GM19035 (cell line): ENCODE data around the gene DCAF12.
"Not testable (repeated sequence)": the region's sequence is repeated elsewhere in the genome, so short reads cannot be mapped to it uniquely, and the experiment has no call there.

Experiments used
- ATAC-seq: cut with Tn5 transposase; IDR thresholded peaks from one replicate; pipeline ENCODE4 v1.9.1; 2021; ENCODE audit not compliant: unreplicated experiment

The DCAF12 gene

GRCh38 chr9:34126207-34127034 lies at the start of gene DCAF12:
Gene DCAF12, minus strand, starts transcription at chr9:34126698. Its CDS starts 267 bp downstream, at chr9:34126431.
- ATAC-seq, result peak; percentile 81

GRCh38 chr9:34176089-34176488 lies 49.6 kb upstream of the DCAF12 start:
- no peak for ATAC-seq

GRCh38 chr9:34171753-34172535 lies 45.4 kb upstream of the DCAF12 start:
- ATAC-seq, result peak; percentile 56

- ATAC-seq, result no peak
Observed at GRCh38 chr9:34170237-34170991, 43.9 kb upstream of the DCAF12 start.

GRCh38 chr9:34169125-34169524 lies 42.6 kb upstream of the DCAF12 start:
- ATAC-seq, result no peak

- no peak for ATAC-seq
Observed at GRCh38 chr9:34163434-34163833, 36.9 kb upstream of the DCAF12 start.

GRCh38 chr9:34158362-34158869 lies 31.9 kb upstream of the DCAF12 start:
- no peak for ATAC-seq

- no peak for ATAC-seq
Observed at GRCh38 chr9:34157898-34158297, 31.4 kb upstream of the DCAF12 start.

GRCh38 chr9:34157318-34157717 lies 30.8 kb upstream of the DCAF12 start:
- ATAC-seq, result no peak

- no peak for ATAC-seq
Observed at GRCh38 chr9:34154057-34154456, 27.6 kb upstream of the DCAF12 start.

- ATAC-seq, result no peak
Observed at GRCh38 chr9:34151398-34151797, 24.9 kb upstream of the DCAF12 start.

GRCh38 chr9:34145165-34145564 lies 18.7 kb upstream of the DCAF12 start:
- ATAC-seq, result no peak

GRCh38 chr9:34143116-34143515 lies 16.6 kb upstream of the DCAF12 start:
- ATAC-seq, result no peak

- ATAC-seq, result no peak
Observed at GRCh38 chr9:34140853-34141252, 14.4 kb upstream of the DCAF12 start.

- no peak for ATAC-seq
Observed at GRCh38 chr9:34139477-34140146, 13.1 kb upstream of the DCAF12 start.

- not testable (repeated sequence) for ATAC-seq
Observed at GRCh38 chr9:34138644-34139043, 12.1 kb upstream of the DCAF12 start.

GRCh38 chr9:34134521-34134920 lies 8.0 kb upstream of the DCAF12 start:
- no peak for ATAC-seq

- ATAC-seq, result no peak
Observed at GRCh38 chr9:34133436-34133949, 7.0 kb upstream of the DCAF12 start.

- no peak for ATAC-seq
Observed at GRCh38 chr9:34131571-34131970, 5.1 kb upstream of the DCAF12 start.
